CD4-positive, CD25-positive, alpha-beta regulatory T cell (primary cell): Measurements from ENCODE around the gene INTS4. TPM values are rescaled to one million over a fixed set of nuclear protein-coding genes. Genes with fewer than 3 reads are reported as not detected.
A peak's percentile ranks its signal among the peaks of the same experiment; 100 is the strongest.
"Not testable (repeated sequence)": the region's sequence is repeated elsewhere in the genome, so short reads cannot be mapped to it uniquely, and the experiment has no call there.

Experiments used
- ATAC-seq, 2 donors: fragments of 150-1000 bp; cut with Tn5 transposase; one replicate each; pipeline ENCODE4 v1.10.0; 2021; ENCODE audit warnings: low read depth in 2 of 2, moderate number of reproducible peaks in 2 of 2, moderate library complexity in 1 of 2
- DNase-seq, 3 donors: peaks; one replicate each; pipeline versions ENCODE4 v3.0.0 to v3.0.0-alpha.2; 2012 to 2022; ENCODE audit warnings: mixed read lengths in 1 of 3
- H3K27ac ChIP-seq: one replicate; pipeline ENCODE4 v1.7.0; 2013; ENCODE audit warnings: mild to moderate bottlenecking, low read length; ENCODE audit not compliant: insufficient read depth, poor library complexity, severe bottlenecking
- H3K27me3 ChIP-seq: one replicate; pipeline ENCODE4 v1.7.0; 2013; ENCODE audit warnings: low read length; ENCODE audit not compliant: control insufficient read depth, insufficient read depth
- H3K36me3 ChIP-seq: one replicate; pipeline ENCODE4 v1.7.0; 2013; ENCODE audit warnings: mild to moderate bottlenecking, low read length, moderate library complexity; ENCODE audit not compliant: control insufficient read depth, insufficient read depth
- H3K4me1 ChIP-seq: 2 replicates; pipeline ENCODE4 v1.7.0; 2013; ENCODE audit warnings: mild to moderate bottlenecking, low read length; ENCODE audit not compliant: insufficient read depth, control insufficient read depth, poor library complexity, severe bottlenecking
- H3K4me3 ChIP-seq: one replicate; pipeline ENCODE4 v1.7.0; 2013; ENCODE audit warnings: low read depth, mild to moderate bottlenecking, low read length, moderate library complexity
- H3K9me3 ChIP-seq, 2 experiments: 1 replicate in 1 of 2; 2 replicates in 1 of 2; pipeline ENCODE4 v1.7.0; 2013; ENCODE audit warnings: low read length in 2 of 2, mild to moderate bottlenecking in 1 of 2, moderate library complexity in 1 of 2; ENCODE audit not compliant: control insufficient read depth in 2 of 2
- H3K27ac Mint-ChIP-seq, 3 donors: one replicate each; pipeline ENCODE4 v1.8.0; 2020 to 2022; ENCODE audit warnings: mild to moderate bottlenecking in 3 of 3, mixed read lengths in 3 of 3, moderate library complexity in 2 of 3
- H3K27me3 Mint-ChIP-seq: one replicate; pipeline ENCODE4 v1.8.0; 2022; ENCODE audit warnings: mild to moderate bottlenecking, mixed read lengths
- H3K36me3 Mint-ChIP-seq: one replicate; pipeline ENCODE4 v1.8.0; 2020; ENCODE audit warnings: mixed read lengths
- H3K4me1 Mint-ChIP-seq, 4 donors: one replicate each; pipeline ENCODE4 v1.8.0; 2020 to 2022; ENCODE audit warnings: mixed read lengths in 4 of 4, mild to moderate bottlenecking in 1 of 4
- H3K4me3 Mint-ChIP-seq, 4 donors: one replicate each; pipeline ENCODE4 v1.8.0; 2020 to 2022; ENCODE audit warnings: mild to moderate bottlenecking in 4 of 4, mixed read lengths in 4 of 4, moderate library complexity in 3 of 4
- H3K9me3 Mint-ChIP-seq, 7 donors: one replicate each; pipeline ENCODE4 v1.8.0; 2020 to 2022; ENCODE audit warnings: mixed read lengths in 7 of 7, mild to moderate bottlenecking in 3 of 7, moderate library complexity in 2 of 7
- polyA plus RNA-seq, 4 donors: library from polyadenylated mRNA; unstranded; fragments of 300-500 nt; fragmentation: Illumina TruSeq; gene quantifications; one replicate each; pipeline ENCODE4 v1.2.3, GENCODE V29; 2021
- total RNA-seq: library from RNA; stranded (reverse); gene quantifications from one replicate; pipeline ENCODE4 v1.2.3, GENCODE V29; 2022

INTS4 gene
- 71.9 TPM for total RNA-seq
- polyA plus RNA-seq = 10 to 100 TPM; 35.7 to 44.5 (median 42.6) TPM

GRCh38 chr11:77994434-77995362 lies at the start of gene INTS4:
Gene INTS4 (minus strand): TSS chr11:77994668. CDS start chr11:77994643, 25 bp downstream.
- H3K9me3 Mint-ChIP-seq = no peaks in the 10 kb centered on the region

DNA sequence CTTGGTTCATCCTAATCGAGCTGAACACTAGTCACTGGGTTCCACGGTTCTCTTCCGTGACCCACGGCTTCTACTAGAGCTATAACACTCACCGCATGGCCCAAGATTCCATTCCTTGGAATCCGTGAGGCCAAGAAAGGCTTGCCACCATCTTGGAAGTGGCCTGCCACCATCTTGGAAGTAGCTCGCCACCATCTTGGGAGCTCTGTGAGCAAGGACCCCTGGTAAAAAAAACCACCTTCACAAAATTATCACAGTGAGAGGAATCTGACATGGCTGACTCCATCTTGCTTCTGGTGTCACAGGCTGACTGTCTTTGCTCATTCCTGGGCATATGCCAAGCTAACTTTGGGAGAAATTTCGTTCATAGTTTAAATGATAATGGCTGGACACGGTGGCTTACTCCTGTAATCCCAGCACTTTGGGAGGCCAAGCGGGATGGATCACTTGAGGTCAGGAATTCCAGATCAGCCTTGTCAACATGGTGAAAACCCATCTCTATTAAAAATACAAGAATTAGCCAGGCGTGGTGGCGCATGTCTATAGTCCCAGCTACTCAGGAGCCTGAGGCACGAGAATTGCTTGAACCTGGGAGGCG lies 47.5 kb upstream of the INTS4 start:
- H3K4me3 Mint-ChIP-seq = no peak overlapping the region
- H3K27ac Mint-ChIP-seq = no peak overlapping the region
- ATAC-seq = no peak

More at GRCh38 chr11:77994434-77995362, at the start of gene INTS4:
- Histone ChIP-seq H3K36me3 (peaks cover 15% of the 10 kb centered on the region), H3K4me1 (peaks cover 16% of the 10 kb centered on the region), H3K4me3 (peak within 1 kb of the TSS; percentile 92), H3K27me3 (no peaks in the 10 kb centered on the region), H3K9me3 (no peaks in the 10 kb centered on the region), H3K27ac (peak within 1 kb of the TSS; percentile 94)
- Mint-ChIP-seq H3K27ac (peak within 1 kb of the TSS; percentile 98 to 100 (median 99)), H3K4me1 (peaks cover 11 to 40% (median 25%) of the 10 kb centered on the region in 4 donors), H3K4me3 (peak within 1 kb of the TSS; percentile 90 to 97 (median 96)), H3K36me3 (peaks cover 7% of the 10 kb centered on the region), H3K27me3 (peaks cover 4% of the 10 kb centered on the region)
- peak; percentile 98 to 99 for ATAC-seq
- DNase-seq = peak; percentile 96 to 100 (median 98)

GRCh38 chr11:78041380-78041719 lies 46.9 kb upstream of the INTS4 start:
- not testable (repeated sequence) for H3K27me3 ChIP-seq, H3K27ac Mint-ChIP-seq, H3K4me3 Mint-ChIP-seq, H3K36me3 Mint-ChIP-seq, H3K27me3 Mint-ChIP-seq, H3K36me3 ChIP-seq, ATAC-seq, H3K4me3 ChIP-seq, H3K9me3 Mint-ChIP-seq, DNase-seq, H3K9me3 ChIP-seq, H3K27ac ChIP-seq
- H3K4me1 Mint-ChIP-seq = peaks cover 0 to 20% (median 13%) of the 10 kb centered on the region in 4 donors
- peaks cover 13% of the 10 kb centered on the region for H3K4me1 ChIP-seq

More for the DNA sequence above, 47.5 kb upstream of the INTS4 start:
- no peak for DNase-seq
- H3K36me3 Mint-ChIP-seq = no peaks in the 10 kb centered on the region
- Histone ChIP-seq H3K27me3 (no peaks in the 10 kb centered on the region), H3K4me3 (no peak overlapping the region), H3K4me1 (peaks cover 13% of the 10 kb centered on the region), H3K9me3 (no peaks in the 10 kb centered on the region), H3K36me3 (no peaks in the 10 kb centered on the region), H3K27ac (no peak overlapping the region)
- peaks cover 0 to 3% (median 0%) of the 10 kb centered on the region in 7 donors for H3K9me3 Mint-ChIP-seq
- no peaks in the 10 kb centered on the region for H3K27me3 Mint-ChIP-seq
- peaks cover 0 to 23% (median 13%) of the 10 kb centered on the region in 4 donors for H3K4me1 Mint-ChIP-seq

GRCh38 chr11:78040691-78041379 lies 46.4 kb upstream of the INTS4 start:
- Histone ChIP-seq H3K36me3 (no peaks in the 10 kb centered on the region), H3K9me3 (no peaks in the 10 kb centered on the region), H3K27ac (no peak overlapping the region), H3K27me3 (no peaks in the 10 kb centered on the region), H3K4me1 (peaks cover 9% of the 10 kb centered on the region), H3K4me3 (no peak overlapping the region)
- DNase-seq (peak in 1 of 3 donors; percentile 17), ATAC-seq (peak in 1 of 2 donors; percentile 20)
- no peaks in the 10 kb centered on the region for H3K27me3 Mint-ChIP-seq
- peak overlapping the region in 1 of 4 donors; percentile 38 for H3K4me3 Mint-ChIP-seq
- peaks cover 0 to 3% (median 0%) of the 10 kb centered on the region in 7 donors for H3K9me3 Mint-ChIP-seq
- peaks cover 0 to 19% (median 11%) of the 10 kb centered on the region in 4 donors for H3K4me1 Mint-ChIP-seq
- no peaks in the 10 kb centered on the region for H3K36me3 Mint-ChIP-seq
- H3K27ac Mint-ChIP-seq = peak overlapping the region in 1 of 3 donors; percentile 85

DNA sequence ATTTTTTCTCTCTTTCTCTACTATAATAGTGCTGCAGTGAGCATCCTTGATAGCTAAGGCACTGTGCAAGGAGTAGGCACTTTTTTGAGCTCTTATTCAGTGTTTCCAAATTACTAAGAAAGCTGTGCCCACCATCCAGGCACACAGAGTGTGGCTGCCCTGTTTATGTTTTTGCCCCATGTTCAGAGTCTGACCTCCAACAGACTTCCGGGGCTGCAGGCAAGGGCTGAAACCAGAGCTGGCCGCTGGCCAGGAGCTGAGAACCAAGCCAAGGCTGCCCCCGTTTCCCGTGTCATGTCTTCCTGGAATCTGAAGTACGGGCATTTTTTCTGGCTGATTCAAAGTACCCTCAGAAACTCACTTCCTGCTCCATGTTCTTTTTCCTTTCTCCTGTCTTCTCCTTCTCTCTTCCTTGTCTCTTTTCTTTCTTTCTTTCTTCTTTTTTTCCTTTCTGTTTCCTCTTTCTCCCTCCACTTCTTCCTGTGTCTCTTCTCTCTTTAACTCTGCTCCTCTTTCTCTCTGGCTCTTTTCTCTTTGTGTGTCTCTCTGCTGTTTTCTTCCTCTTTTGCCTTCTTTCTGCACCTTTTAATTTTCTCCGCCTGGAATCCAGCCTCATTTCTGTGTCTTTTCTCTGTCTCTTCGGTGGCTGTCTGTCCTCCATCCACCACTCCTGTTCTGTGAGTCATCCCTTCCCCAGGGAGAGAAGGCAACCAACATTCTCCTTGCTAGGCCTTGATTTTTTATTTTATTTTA lies 45.6 kb upstream of the INTS4 start:
- peak overlapping the region in 2 of 3 donors; percentile 23 to 85 for H3K27ac Mint-ChIP-seq
- peak in 1 of 3 donors; percentile 31 for DNase-seq

GRCh38 chr11:78039391-78039918 lies 45.0 kb upstream of the INTS4 start:
- Histone ChIP-seq H3K27ac (no peak overlapping the region), H3K4me3 (no peak overlapping the region), H3K36me3 (no peaks in the 10 kb centered on the region), H3K9me3 (no peaks in the 10 kb centered on the region), H3K4me1 (peaks cover 7% of the 10 kb centered on the region), H3K27me3 (no peaks in the 10 kb centered on the region)
- no peak for DNase-seq
- Mint-ChIP-seq H3K27me3 (no peaks in the 10 kb centered on the region), H3K27ac (peak overlapping the region in 2 of 3 donors; percentile 23 to 85), H3K36me3 (no peaks in the 10 kb centered on the region), H3K9me3 (peaks cover 0 to 3% (median 0%) of the 10 kb centered on the region in 7 donors), H3K4me1 (peaks cover 0 to 19% (median 9%) of the 10 kb centered on the region in 4 donors), H3K4me3 (peak overlapping the region in 1 of 4 donors; percentile 49)
- no peak for ATAC-seq

More for the DNA sequence above, 45.6 kb upstream of the INTS4 start:
- Mint-ChIP-seq H3K27me3 (no peaks in the 10 kb centered on the region), H3K4me3 (peak overlapping the region in 2 of 4 donors; percentile 49 to 57), H3K9me3 (peaks cover 0 to 3% (median 0%) of the 10 kb centered on the region in 7 donors), H3K36me3 (no peaks in the 10 kb centered on the region), H3K4me1 (peaks cover 0 to 19% (median 9%) of the 10 kb centered on the region in 4 donors)
- Histone ChIP-seq H3K9me3 (no peaks in the 10 kb centered on the region), H3K4me3 (no peak overlapping the region), H3K27me3 (no peaks in the 10 kb centered on the region), H3K36me3 (no peaks in the 10 kb centered on the region), H3K4me1 (peaks cover 7% of the 10 kb centered on the region), H3K27ac (no peak overlapping the region)
- peak in 1 of 2 donors; percentile 47 for ATAC-seq
